OCI-LY7 (cell line): ENCODE data around the gene KIAA1671. TPM values are rescaled to one million over a fixed set of nuclear protein-coding genes. Genes with fewer than 3 reads are reported as not detected.

Experiments used
- BruUV-seq: library from RNA; stranded (reverse); fragments of 400-500 nt; replicated peaks from 2 replicates; lab custom pipeline; 2021; lab: Mats Ljungman, UMichigan
- CTCF ChIA-PET: fragments of 300-600 bp; sonication (Branson Sonifier 250); formaldehyde crosslinking; loops from one replicate; lab custom pipeline; 2022; ENCODE audit warnings: antibody characterized with exemption; ENCODE audit not compliant: unreplicated experiment; lab: Charles Lee
- POLR2A ChIA-PET: fragments of 300-600 bp; sonication (Branson Sonifier 250); formaldehyde crosslinking; loops from one replicate; lab custom pipeline; 2022; ENCODE audit warnings: antibody characterized with exemption; lab: Charles Lee
- DNase-seq: peaks from one replicate; pipeline ENCODE4 v3.0.0-alpha.2; 2015; ENCODE audit warnings: low spot score
- H2AFZ ChIP-seq: fragments of 200-600 bp; sonication (generic), shearing (Covaris generic); 2 replicates; pipeline ENCODE4 v1.6.1; 2014; ENCODE audit warnings: mild to moderate bottlenecking, antibody characterized with exemption, low read length, moderate library complexity
- H3K27ac ChIP-seq: fragments of 200-600 bp; sonication (generic); 2 replicates; pipeline ENCODE4 v1.5.1; 2014; ENCODE audit warnings: mixed run types, low read depth, mild to moderate bottlenecking, moderate library complexity, low read length, inconsistent platforms; ENCODE audit not compliant: poor library complexity, severe bottlenecking
- H3K36me3 ChIP-seq: fragments of 200-600 bp; sonication (generic); 2 replicates; pipeline ENCODE4 v1.6.1; 2014; ENCODE audit warnings: mild to moderate bottlenecking, antibody characterized with exemption, low read length, moderate library complexity, mixed read lengths; ENCODE audit not compliant: insufficient read depth
- H3K4me1 ChIP-seq: fragments of 200-600 bp; sonication (generic); 2 replicates; pipeline ENCODE4 v1.5.1; 2014; ENCODE audit warnings: mild to moderate bottlenecking, low read length; ENCODE audit not compliant: insufficient read depth, poor library complexity, severe bottlenecking
- H3K4me2 ChIP-seq: fragments of 200-600 bp; sonication (generic); 2 replicates; pipeline ENCODE4 v1.6.1; 2014; ENCODE audit warnings: mild to moderate bottlenecking, low read length
- H3K4me3 ChIP-seq: fragments of 200-600 bp; sonication (generic); 2 replicates; pipeline ENCODE4 v1.5.1; 2014; ENCODE audit warnings: mild to moderate bottlenecking, low read depth, low read length; ENCODE audit not compliant: poor library complexity, severe bottlenecking
- H3K79me2 ChIP-seq: fragments of 200-600 bp; sonication (generic); 2 replicates; pipeline ENCODE4 v1.6.1; 2016; ENCODE audit warnings: low read depth, mild to moderate bottlenecking, low read length, moderate library complexity, mixed read lengths; ENCODE audit not compliant: insufficient read depth
- H3K9me2 ChIP-seq: fragments of 200-600 bp; sonication (generic); 2 replicates; pipeline ENCODE4 v1.6.1; 2016; ENCODE audit warnings: mild to moderate bottlenecking, low read length, mixed read lengths; ENCODE audit not compliant: insufficient read depth
- H3K9me3 ChIP-seq: fragments of 200-600 bp; sonication (generic); 2 replicates; pipeline ENCODE4 v1.6.1; 2014; ENCODE audit warnings: mild to moderate bottlenecking, mixed run types, low read length, mixed read lengths
- H4K20me1 ChIP-seq: fragments of 200-600 bp; sonication (generic); 2 replicates; pipeline ENCODE4 v1.6.1; 2014; ENCODE audit warnings: mild to moderate bottlenecking, antibody characterized with exemption, low read length, moderate library complexity, mixed read lengths; ENCODE audit not compliant: insufficient read depth
- CTCF ChIP-seq: fragments of 200-600 bp; sonication (generic); conservative IDR thresholded peaks from 2 replicates; pipeline ENCODE4 v1.5.1; 2014; ENCODE audit warnings: mild to moderate bottlenecking, antibody characterized with exemption, low read length, moderate library complexity, mixed read lengths
- EZH2phosphoT487 ChIP-seq: fragments of 200-600 bp; sonication (generic); IDR thresholded peaks from 2 replicates; pipeline ENCODE4 v1.6.1; 2018; ENCODE audit warnings: low read depth, borderline replicate concordance, mild to moderate bottlenecking, mixed run types, antibody characterized with exemption, low read length, moderate library complexity, mixed read lengths
- intact Hi-C: fragments of 100-400 bp; cut with micrococcal nuclease; formaldehyde crosslinking; loops from one replicate; pipeline ENCODE4 v1.10.0; 2022; ENCODE audit not compliant: unreplicated experiment
- total RNA-seq, 2 experiments: library from RNA; depleted of rRNA in 1 of 2; stranded (reverse); fragments of >200 nt in 1 of 2; shearing (Covaris generic) in 1 of 2; gene quantifications; 2 replicates each; pipeline ENCODE4 v1.2.3, GENCODE V29; 2014 to 2022

Gene KIAA1671
- total RNA-seq, 2 experiments from 2014 or later: not detected

GRCh38 chr22:25101986-25102385, 149.5 kb downstream of the KIAA1671 start:
- TF ChIP-seq EZH2phosphoT487: no peak
- no peak for TF ChIP-seq CTCF
- ChIA-PET CTCF (no interaction called here), POLR2A (no interaction called here)
- no peaks in the 10 kb centered on the region for H3K79me2 ChIP-seq
- no peak overlapping the region for H3K4me3 ChIP-seq
- no peaks in the 10 kb centered on the region for H3K4me1 ChIP-seq
- H3K4me2 ChIP-seq: no peak overlapping the region
- H3K36me3 ChIP-seq: no peaks in the 10 kb centered on the region
- no peaks in the 10 kb centered on the region for H3K9me2 ChIP-seq
- BruUV-seq: no TSS peak
- no peak overlapping the region for H2AFZ ChIP-seq
- no peaks in the 10 kb centered on the region for H3K9me3 ChIP-seq
- intact Hi-C loops: no loop called here
- DNase-seq: no peak
- H3K27ac ChIP-seq: no peak overlapping the region
- no peaks in the 10 kb centered on the region for H4K20me1 ChIP-seq

GRCh38 chr22:25102722-25103121, 150.2 kb downstream of the KIAA1671 start:
- H2AFZ ChIP-seq: no peak overlapping the region
- no peak overlapping the region for H3K4me2 ChIP-seq
- BruUV-seq: no TSS peak
- TF ChIP-seq EZH2phosphoT487: no peak
- no peak for TF ChIP-seq CTCF
- no peak overlapping the region for H3K4me3 ChIP-seq
- no peaks in the 10 kb centered on the region for H3K4me1 ChIP-seq
- no peaks in the 10 kb centered on the region for H3K9me2 ChIP-seq
- no peaks in the 10 kb centered on the region for H3K36me3 ChIP-seq
- H3K79me2 ChIP-seq: no peaks in the 10 kb centered on the region
- no peaks in the 10 kb centered on the region for H3K9me3 ChIP-seq
- intact Hi-C loops: no loop called here
- H4K20me1 ChIP-seq: no peaks in the 10 kb centered on the region
- H3K27ac ChIP-seq: no peak overlapping the region
- no peak for DNase-seq
- ChIA-PET POLR2A (no interaction called here), CTCF (no interaction called here)

- ChIA-PET POLR2A (no interaction called here), CTCF (no interaction called here)
- Histone ChIP-seq H3K4me1 (no peaks in the 10 kb centered on the region), H3K4me2 (no peak overlapping the region), H3K4me3 (no peak overlapping the region), H4K20me1 (no peaks in the 10 kb centered on the region), H3K9me3 (no peaks in the 10 kb centered on the region), H3K36me3 (no peaks in the 10 kb centered on the region), H2AFZ (no peak overlapping the region), H3K9me2 (no peaks in the 10 kb centered on the region), H3K79me2 (no peaks in the 10 kb centered on the region), H3K27ac (no peak overlapping the region)
- no peak for DNase-seq
- intact Hi-C loops: no loop called here
- no TSS peak for BruUV-seq
- TF ChIP-seq CTCF: no peak
- no peak for TF ChIP-seq EZH2phosphoT487
Measured at GRCh38 chr22:25104367-25104766, 151.9 kb downstream of the KIAA1671 start.
